Measurements from ENCODE around the gene NACC1. TPM values are rescaled to one million over a fixed set of nuclear protein-coding genes. Genes with fewer than 3 reads are reported as not detected.

Gene NACC1
- total RNA-seq, 2 donors from 2014 or later, result 56.7 to 119 TPM

- H3K4me3 ChIP-seq, result no peak overlapping the region
- H3K9me3 ChIP-seq, result no peaks in the 10 kb centered on the region
- H3K9ac ChIP-seq (ENCODE audit: low read depth in 2 of 2, low read length in 2 of 2), result no peak overlapping the region
- H3K4me1 ChIP-seq, result peaks cover 11% of the 10 kb centered on the region
- intact Hi-C loops (cut with DNase I), result no loop called here
- H3K27ac ChIP-seq, result no peak overlapping the region
- TF ChIP-seq CTCF (IDR thresholded peaks at IDR 0.05), result no peak
- no peaks in the 10 kb centered on the region for H3K27me3 ChIP-seq
- DNase-seq, result no peak
- no peaks in the 10 kb centered on the region for H3K36me3 ChIP-seq
Measured at GRCh38 chr19:13120817-13121216, 2.8 kb downstream of the NACC1 start.

- H3K9me3 ChIP-seq, result no peaks in the 10 kb centered on the region
- TF ChIP-seq CTCF (IDR thresholded peaks at IDR 0.05), result no peak
- H3K27ac ChIP-seq, result no peak overlapping the region
- no peak for DNase-seq
- no peaks in the 10 kb centered on the region for H3K27me3 ChIP-seq
- peaks cover 7% of the 10 kb centered on the region for H3K4me1 ChIP-seq
- intact Hi-C loops (cut with DNase I), result no loop called here
- H3K9ac ChIP-seq (ENCODE audit: low read depth in 2 of 2, low read length in 2 of 2), result no peak overlapping the region
- no peaks in the 10 kb centered on the region for H3K36me3 ChIP-seq
- H3K4me3 ChIP-seq, result no peak overlapping the region
Measured at GRCh38 chr19:13121551-13122274, 3.6 kb downstream of the NACC1 start.

GRCh38 chr19:13122275-13122878 is 4.3 kb downstream of the NACC1 start:
- intact Hi-C loops (cut with DNase I), result no loop called here
- DNase-seq, result no peak
- no peak overlapping the region for H3K4me3 ChIP-seq
- no peak overlapping the region for H3K9ac ChIP-seq (ENCODE audit: low read depth in 2 of 2, low read length in 2 of 2)
- no peaks in the 10 kb centered on the region for H3K36me3 ChIP-seq
- H3K27ac ChIP-seq, result no peak overlapping the region
- peaks cover 7% of the 10 kb centered on the region for H3K4me1 ChIP-seq
- no peak for TF ChIP-seq CTCF (IDR thresholded peaks at IDR 0.05)
- no peaks in the 10 kb centered on the region for H3K27me3 ChIP-seq
- H3K9me3 ChIP-seq, result no peaks in the 10 kb centered on the region

GRCh38 chr19:13122980-13123957 is 5.2 kb downstream of the NACC1 start:
- intact Hi-C loops (cut with DNase I), result no loop called here
- no peak for DNase-seq
- H3K4me3 ChIP-seq, result no peak overlapping the region
- no peaks in the 10 kb centered on the region for H3K9me3 ChIP-seq
- no peak for TF ChIP-seq CTCF (IDR thresholded peaks at IDR 0.05)
- no peak overlapping the region for H3K27ac ChIP-seq
- peaks cover 7% of the 10 kb centered on the region for H3K4me1 ChIP-seq
- no peak overlapping the region for H3K9ac ChIP-seq (ENCODE audit: low read depth in 2 of 2, low read length in 2 of 2)
- H3K36me3 ChIP-seq, result no peaks in the 10 kb centered on the region
- H3K27me3 ChIP-seq, result no peaks in the 10 kb centered on the region

- H3K27me3 ChIP-seq, result no peaks in the 10 kb centered on the region
- intact Hi-C loops (cut with DNase I), result no loop called here
Measured at GRCh38 chr19:13127051-13127450, 9.0 kb downstream of the NACC1 start.

More at GRCh38 chr19:13127051-13127450, 9.0 kb downstream of the NACC1 start:
- H3K27ac ChIP-seq, result no peak overlapping the region
- no peaks in the 10 kb centered on the region for H3K4me1 ChIP-seq
- no peak overlapping the region for H3K9ac ChIP-seq (ENCODE audit: low read depth in 2 of 2, low read length in 2 of 2)
- no peak overlapping the region for H3K4me3 ChIP-seq
- no peaks in the 10 kb centered on the region for H3K9me3 ChIP-seq
- no peak for DNase-seq
- TF ChIP-seq CTCF (IDR thresholded peaks at IDR 0.05), result no peak
- no peaks in the 10 kb centered on the region for H3K36me3 ChIP-seq

All from colonic mucosa (tissue), 4 donors.